Hepatocyte (in vitro differentiated cells): ENCODE results near the gene DLEC1. TPM values are rescaled to one million over a fixed set of nuclear protein-coding genes. Genes with fewer than 3 reads are reported as not detected.

Source experiments
- DNase-seq: peaks from one replicate; pipeline ENCODE4 v3.0.0-alpha.2; 2016; ENCODE audit warnings: low spot score
- H2AFZ ChIP-seq: fragments of 200-600 bp; sonication (generic); 2 replicates; pipeline ENCODE4 v1.6.0; 2016; ENCODE audit warnings: antibody characterized with exemption, mild to moderate bottlenecking
- H3K27ac ChIP-seq: fragments of 200-600 bp; sonication (generic); 2 replicates; pipeline ENCODE4 v1.5.1; 2016; ENCODE audit warnings: mild to moderate bottlenecking
- H3K27me3 ChIP-seq: fragments of 200-600 bp; sonication (generic); 2 replicates; pipeline ENCODE4 v1.6.1; 2016
- H3K36me3 ChIP-seq: fragments of 200-600 bp; sonication (generic); replicated peaks from 2 replicates; pipeline ENCODE4 v1.5.1; 2016; ENCODE audit warnings: low read depth; ENCODE audit not compliant: insufficient read depth
- H3K4me1 ChIP-seq: fragments of 200-600 bp; sonication (generic); 2 replicates; pipeline ENCODE4 v1.5.1; 2016; ENCODE audit warnings: mild to moderate bottlenecking, moderate library complexity; ENCODE audit not compliant: insufficient read depth
- H3K4me2 ChIP-seq: fragments of 200-600 bp; sonication (generic); 2 replicates; pipeline ENCODE4 v1.6.0; 2016
- H3K4me3 ChIP-seq: fragments of 200-600 bp; sonication (generic); 2 replicates; pipeline ENCODE4 v1.5.1; 2016; ENCODE audit warnings: mild to moderate bottlenecking
- H3K79me2 ChIP-seq: fragments of 200-600 bp; sonication (generic); 2 replicates; pipeline ENCODE4 v1.6.0; 2017; ENCODE audit warnings: mild to moderate bottlenecking
- H3K9me2 ChIP-seq: fragments of 200-600 bp; sonication (generic); replicated peaks from 2 replicates; pipeline ENCODE4 v1.6.0; 2017; ENCODE audit warnings: mild to moderate bottlenecking; ENCODE audit not compliant: insufficient read depth
- H3K9me3 ChIP-seq: fragments of 200-600 bp; sonication (generic); 2 replicates; pipeline ENCODE4 v1.5.1; 2016; ENCODE audit warnings: low read depth, mild to moderate bottlenecking
- H4K20me1 ChIP-seq: fragments of 200-600 bp; sonication (generic); 2 replicates; pipeline ENCODE4 v1.6.0; 2016; ENCODE audit warnings: mild to moderate bottlenecking; ENCODE audit not compliant: insufficient read depth, poor library complexity, severe bottlenecking
- EZH2 ChIP-seq: fragments of 200-600 bp; sonication (generic); IDR thresholded peaks from 2 replicates; pipeline ENCODE4 v1.6.1; 2016; ENCODE audit warnings: antibody characterized with exemption, mild to moderate bottlenecking, borderline replicate concordance
- EZH2phosphoT487 ChIP-seq: fragments of 200-600 bp; sonication (generic); IDR thresholded peaks from one replicate; pipeline ENCODE4 v1.6.1; 2018; ENCODE audit warnings: antibody characterized with exemption, mild to moderate bottlenecking, low read depth, moderate library complexity; ENCODE audit not compliant: unreplicated experiment, severe bottlenecking
- WGBS: methylation state at CpG from one replicate; pipeline ENCODE4 v1.1.6; 2016; ENCODE audit warnings: low lambda C conversion rate; ENCODE audit errors: missing lambda C conversion rate; 5-methylcytosine and 5-hydroxymethylcytosine counted together
- polyA plus RNA-seq: library from polyadenylated mRNA; unstranded; fragments of >200 nt; fragmentation: Nextera tagmentation; extraction: Ambion mirVana; gene quantifications from 2 replicates; pipeline ENCODE4 v1.2.1, GENCODE V29; 2016
- total RNA-seq: library from RNA; depleted of rRNA; stranded (reverse); fragments of >200 nt; gene quantifications from 2 replicates; pipeline ENCODE4 v1.2.3, GENCODE V29; 2014
- TF ChIP-seq, protein P1 (sequence below): fragments of 200-600 bp; sonication (generic); IDR thresholded peaks from 2 replicates; pipeline ENCODE4 v1.5.1; 2016; ENCODE audit warnings: antibody characterized with exemption, mild to moderate bottlenecking; ENCODE audit not compliant: poor library complexity

DLEC1 gene
- total and polyA plus RNA-seq, 2 experiments from 2014 or later, result 0.23 to 1.5 TPM

DNA sequence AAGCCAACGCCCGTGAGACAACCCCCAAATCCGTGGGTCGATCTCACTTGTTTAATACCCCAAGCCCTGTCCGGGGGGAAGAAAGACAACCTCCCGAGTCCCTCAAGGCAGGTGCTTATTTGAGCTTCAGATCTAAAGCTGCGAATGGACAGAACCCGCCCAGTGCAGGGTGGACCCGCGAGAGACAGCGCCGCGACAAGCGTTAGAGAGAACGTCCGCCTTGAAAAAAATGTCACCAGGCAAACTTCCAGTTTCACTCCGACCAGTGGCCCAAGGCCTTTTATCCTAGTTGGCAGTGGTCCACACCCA lies 125.6 kb downstream of the DLEC1 start:
- peak overlapping the region; percentile 14 for H3K4me3 ChIP-seq
- H3K9me2 ChIP-seq, result no peaks in the 10 kb centered on the region
- peak overlapping the region; percentile 71 for H3K4me2 ChIP-seq
- H3K9me3 ChIP-seq, result no peaks in the 10 kb centered on the region
- TF ChIP-seq EZH2 (no peak), EZH2phosphoT487 (no peak)
- TF ChIP-seq, protein P1, sequence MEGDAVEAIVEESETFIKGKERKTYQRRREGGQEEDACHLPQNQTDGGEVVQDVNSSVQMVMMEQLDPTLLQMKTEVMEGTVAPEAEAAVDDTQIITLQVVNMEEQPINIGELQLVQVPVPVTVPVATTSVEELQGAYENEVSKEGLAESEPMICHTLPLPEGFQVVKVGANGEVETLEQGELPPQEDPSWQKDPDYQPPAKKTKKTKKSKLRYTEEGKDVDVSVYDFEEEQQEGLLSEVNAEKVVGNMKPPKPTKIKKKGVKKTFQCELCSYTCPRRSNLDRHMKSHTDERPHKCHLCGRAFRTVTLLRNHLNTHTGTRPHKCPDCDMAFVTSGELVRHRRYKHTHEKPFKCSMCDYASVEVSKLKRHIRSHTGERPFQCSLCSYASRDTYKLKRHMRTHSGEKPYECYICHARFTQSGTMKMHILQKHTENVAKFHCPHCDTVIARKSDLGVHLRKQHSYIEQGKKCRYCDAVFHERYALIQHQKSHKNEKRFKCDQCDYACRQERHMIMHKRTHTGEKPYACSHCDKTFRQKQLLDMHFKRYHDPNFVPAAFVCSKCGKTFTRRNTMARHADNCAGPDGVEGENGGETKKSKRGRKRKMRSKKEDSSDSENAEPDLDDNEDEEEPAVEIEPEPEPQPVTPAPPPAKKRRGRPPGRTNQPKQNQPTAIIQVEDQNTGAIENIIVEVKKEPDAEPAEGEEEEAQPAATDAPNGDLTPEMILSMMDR, result no peak
- H2AFZ ChIP-seq, result peak overlapping the region; percentile 72
- peak overlapping the region; percentile 98 for H3K27ac ChIP-seq
- H3K36me3 ChIP-seq, result no peaks in the 10 kb centered on the region
- H3K27me3 ChIP-seq, result no peaks in the 10 kb centered on the region
- H3K79me2 ChIP-seq, result peaks cover 37% of the 10 kb centered on the region
- no peak for DNase-seq
- peaks cover 16% of the 10 kb centered on the region for H3K4me1 ChIP-seq
- H4K20me1 ChIP-seq, result peaks cover 12% of the 10 kb centered on the region
- WGBS, result 12% methylated on average over 17 of the region's 17 CpGs

- H3K4me3 ChIP-seq, result peak within 1 kb of the TSS; percentile 61
- H4K20me1 ChIP-seq, result peaks cover 17% of the 10 kb centered on the region
- H3K4me1 ChIP-seq, result peaks cover 16% of the 10 kb centered on the region
- H3K79me2 ChIP-seq, result peaks cover 43% of the 10 kb centered on the region
- H3K27ac ChIP-seq, result peak within 1 kb of the TSS; percentile 98
- H3K9me2 ChIP-seq, result no peaks in the 10 kb centered on the region
- TF ChIP-seq EZH2phosphoT487, result no peak
- no peak for TF ChIP-seq EZH2
- TF ChIP-seq, protein P1, result no peak
- H2AFZ ChIP-seq, result peak within 1 kb of the TSS; percentile 72
- no peaks in the 10 kb centered on the region for H3K9me3 ChIP-seq
- H3K4me2 ChIP-seq, result peak within 1 kb of the TSS; percentile 87
- H3K36me3 ChIP-seq, result no peaks in the 10 kb centered on the region
- no peaks in the 10 kb centered on the region for H3K27me3 ChIP-seq
- under 1% methylated on average over 42 of the region's 57 CpGs for WGBS
- DNase-seq, result peak; percentile 100
Measured at GRCh38 chr3:38164952-38165721, 126.1 kb downstream of the DLEC1 start, which contains the start of gene OXSR1. OXSR1 (plus strand) TSS chr3:38165537; CDS start chr3:38165877, 340 bp downstream.

DNA sequence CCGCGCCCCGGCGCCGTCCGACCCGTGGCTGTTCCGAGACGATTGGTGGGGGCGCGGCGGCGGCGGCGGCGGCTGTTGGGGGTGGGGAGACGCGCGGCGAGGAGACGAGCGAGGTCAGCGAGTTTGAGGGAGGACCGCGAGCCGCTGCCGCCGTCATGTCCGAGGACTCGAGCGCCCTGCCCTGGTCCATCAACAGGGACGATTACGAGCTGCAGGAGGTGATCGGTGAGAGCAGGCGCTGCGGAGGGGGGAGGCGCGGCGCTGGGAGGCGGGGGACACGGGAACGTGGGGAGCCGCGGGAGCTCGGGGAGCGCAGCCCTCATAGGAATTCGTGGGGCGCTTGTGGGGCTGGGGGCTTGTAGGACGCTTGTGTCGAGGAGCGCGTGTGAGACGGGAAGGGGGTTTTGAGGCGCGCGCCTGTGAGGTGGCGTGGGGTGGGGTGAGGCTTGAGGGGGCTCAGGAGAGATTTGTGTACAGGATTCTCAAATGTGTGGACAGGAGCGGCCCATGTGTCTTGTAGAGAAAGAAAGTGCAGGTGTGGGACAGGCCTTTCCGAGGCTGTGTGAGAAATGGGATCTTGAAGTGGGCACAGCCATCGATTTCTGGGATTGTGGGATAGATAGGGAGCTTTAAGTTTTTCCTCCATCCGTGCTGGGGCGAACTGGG lies 126.8 kb downstream of the DLEC1 start:
- Histone ChIP-seq H2AFZ (peak overlapping the region; percentile 50), H3K79me2 (peaks cover 50% of the 10 kb centered on the region)

More for the DNA sequence above, 126.8 kb downstream of the DLEC1 start:
- H3K9me2 ChIP-seq, result no peaks in the 10 kb centered on the region
- no peaks in the 10 kb centered on the region for H3K9me3 ChIP-seq
- peak; percentile 75 for DNase-seq
- peaks cover 23% of the 10 kb centered on the region for H4K20me1 ChIP-seq
- peak overlapping the region; percentile 98 for H3K27ac ChIP-seq
- WGBS, result 2% methylated on average over 14 of the region's 62 CpGs
- no peaks in the 10 kb centered on the region for H3K36me3 ChIP-seq
- no peak for TF ChIP-seq EZH2phosphoT487
- TF ChIP-seq, protein P1, result no peak
- TF ChIP-seq EZH2, result no peak
- H3K4me3 ChIP-seq, result peak overlapping the region; percentile 61
- peaks cover 16% of the 10 kb centered on the region for H3K4me1 ChIP-seq
- peak overlapping the region; percentile 87 for H3K4me2 ChIP-seq
- no peaks in the 10 kb centered on the region for H3K27me3 ChIP-seq
